Measurements from ENCODE around the gene TTF1. TPM values are rescaled to one million over a fixed set of nuclear protein-coding genes. Genes with fewer than 3 reads are reported as not detected.

Gene TTF1
- total RNA-seq, 1 experiment from 2014 or later = 23.8 TPM

DNA sequence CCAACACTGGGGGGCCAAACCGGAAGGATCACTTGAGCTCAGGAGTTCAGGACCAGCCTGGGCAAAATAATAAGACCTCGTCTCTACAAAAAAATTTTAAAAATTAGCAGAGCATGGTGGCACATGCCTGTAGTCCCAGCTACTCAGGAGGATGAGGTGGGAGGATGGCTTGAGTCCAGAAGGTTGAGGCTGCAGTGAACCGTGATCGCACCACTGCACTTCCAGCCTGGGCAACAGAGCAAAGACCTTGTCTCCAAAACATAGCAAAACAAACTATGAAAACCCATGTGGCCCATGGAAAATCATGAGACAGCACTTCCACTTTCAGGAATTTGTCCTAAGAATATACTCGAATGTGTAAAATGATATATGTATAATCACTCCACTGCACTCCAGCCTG lies 58.0 kb downstream of the TTF1 start:
- no peak overlapping the region for H3K4me3 Mint-ChIP-seq
- TF ChIP-seq, protein P1, sequence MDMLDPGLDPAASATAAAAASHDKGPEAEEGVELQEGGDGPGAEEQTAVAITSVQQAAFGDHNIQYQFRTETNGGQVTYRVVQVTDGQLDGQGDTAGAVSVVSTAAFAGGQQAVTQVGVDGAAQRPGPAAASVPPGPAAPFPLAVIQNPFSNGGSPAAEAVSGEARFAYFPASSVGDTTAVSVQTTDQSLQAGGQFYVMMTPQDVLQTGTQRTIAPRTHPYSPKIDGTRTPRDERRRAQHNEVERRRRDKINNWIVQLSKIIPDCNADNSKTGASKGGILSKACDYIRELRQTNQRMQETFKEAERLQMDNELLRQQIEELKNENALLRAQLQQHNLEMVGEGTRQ (CRISPR knock-in tag; IDR thresholded peaks at IDR 0.05) = no peak
- TF ChIP-seq ZNF121 (CRISPR knock-in tag; IDR thresholded peaks at IDR 0.05) (no peak), ZBTB21 (CRISPR knock-in tag; IDR thresholded peaks at IDR 0.05; ENCODE audit: borderline replicate concordance) (no peak), NR1H2 (CRISPR knock-in tag; IDR thresholded peaks at IDR 0.05) (no peak), FOXJ3 (CRISPR knock-in tag; IDR thresholded peaks at IDR 0.05; ENCODE audit: borderline replicate concordance) (no peak), PRRX2 (CRISPR knock-in tag; IDR thresholded peaks at IDR 0.05) (no peak), FOXP1 (CRISPR knock-in tag; IDR thresholded peaks at IDR 0.05; ENCODE audit: borderline replicate concordance) (no peak), TCF7 (CRISPR knock-in tag; IDR thresholded peaks at IDR 0.05; ENCODE audit: low read depth) (no peak)
- TF ChIP-seq, protein P2, sequence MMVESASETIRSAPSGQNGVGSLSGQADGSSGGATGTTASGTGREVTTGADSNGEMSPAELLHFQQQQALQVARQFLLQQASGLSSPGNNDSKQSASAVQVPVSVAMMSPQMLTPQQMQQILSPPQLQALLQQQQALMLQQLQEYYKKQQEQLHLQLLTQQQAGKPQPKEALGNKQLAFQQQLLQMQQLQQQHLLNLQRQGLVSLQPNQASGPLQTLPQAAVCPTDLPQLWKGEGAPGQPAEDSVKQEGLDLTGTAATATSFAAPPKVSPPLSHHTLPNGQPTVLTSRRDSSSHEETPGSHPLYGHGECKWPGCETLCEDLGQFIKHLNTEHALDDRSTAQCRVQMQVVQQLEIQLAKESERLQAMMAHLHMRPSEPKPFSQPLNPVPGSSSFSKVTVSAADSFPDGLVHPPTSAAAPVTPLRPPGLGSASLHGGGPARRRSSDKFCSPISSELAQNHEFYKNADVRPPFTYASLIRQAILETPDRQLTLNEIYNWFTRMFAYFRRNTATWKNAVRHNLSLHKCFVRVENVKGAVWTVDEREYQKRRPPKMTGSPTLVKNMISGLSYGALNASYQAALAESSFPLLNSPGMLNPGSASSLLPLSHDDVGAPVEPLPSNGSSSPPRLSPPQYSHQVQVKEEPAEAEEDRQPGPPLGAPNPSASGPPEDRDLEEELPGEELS (CRISPR knock-in tag; IDR thresholded peaks at IDR 0.05) = no peak
- TF ChIP-seq, protein P3, sequence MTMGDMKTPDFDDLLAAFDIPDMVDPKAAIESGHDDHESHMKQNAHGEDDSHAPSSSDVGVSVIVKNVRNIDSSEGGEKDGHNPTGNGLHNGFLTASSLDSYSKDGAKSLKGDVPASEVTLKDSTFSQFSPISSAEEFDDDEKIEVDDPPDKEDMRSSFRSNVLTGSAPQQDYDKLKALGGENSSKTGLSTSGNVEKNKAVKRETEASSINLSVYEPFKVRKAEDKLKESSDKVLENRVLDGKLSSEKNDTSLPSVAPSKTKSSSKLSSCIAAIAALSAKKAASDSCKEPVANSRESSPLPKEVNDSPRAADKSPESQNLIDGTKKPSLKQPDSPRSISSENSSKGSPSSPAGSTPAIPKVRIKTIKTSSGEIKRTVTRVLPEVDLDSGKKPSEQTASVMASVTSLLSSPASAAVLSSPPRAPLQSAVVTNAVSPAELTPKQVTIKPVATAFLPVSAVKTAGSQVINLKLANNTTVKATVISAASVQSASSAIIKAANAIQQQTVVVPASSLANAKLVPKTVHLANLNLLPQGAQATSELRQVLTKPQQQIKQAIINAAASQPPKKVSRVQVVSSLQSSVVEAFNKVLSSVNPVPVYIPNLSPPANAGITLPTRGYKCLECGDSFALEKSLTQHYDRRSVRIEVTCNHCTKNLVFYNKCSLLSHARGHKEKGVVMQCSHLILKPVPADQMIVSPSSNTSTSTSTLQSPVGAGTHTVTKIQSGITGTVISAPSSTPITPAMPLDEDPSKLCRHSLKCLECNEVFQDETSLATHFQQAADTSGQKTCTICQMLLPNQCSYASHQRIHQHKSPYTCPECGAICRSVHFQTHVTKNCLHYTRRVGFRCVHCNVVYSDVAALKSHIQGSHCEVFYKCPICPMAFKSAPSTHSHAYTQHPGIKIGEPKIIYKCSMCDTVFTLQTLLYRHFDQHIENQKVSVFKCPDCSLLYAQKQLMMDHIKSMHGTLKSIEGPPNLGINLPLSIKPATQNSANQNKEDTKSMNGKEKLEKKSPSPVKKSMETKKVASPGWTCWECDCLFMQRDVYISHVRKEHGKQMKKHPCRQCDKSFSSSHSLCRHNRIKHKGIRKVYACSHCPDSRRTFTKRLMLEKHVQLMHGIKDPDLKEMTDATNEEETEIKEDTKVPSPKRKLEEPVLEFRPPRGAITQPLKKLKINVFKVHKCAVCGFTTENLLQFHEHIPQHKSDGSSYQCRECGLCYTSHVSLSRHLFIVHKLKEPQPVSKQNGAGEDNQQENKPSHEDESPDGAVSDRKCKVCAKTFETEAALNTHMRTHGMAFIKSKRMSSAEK (CRISPR knock-in tag; IDR thresholded peaks at IDR 0.05; ENCODE audit: borderline replicate concordance) = no peak
- TF ChIP-seq, protein P4, sequence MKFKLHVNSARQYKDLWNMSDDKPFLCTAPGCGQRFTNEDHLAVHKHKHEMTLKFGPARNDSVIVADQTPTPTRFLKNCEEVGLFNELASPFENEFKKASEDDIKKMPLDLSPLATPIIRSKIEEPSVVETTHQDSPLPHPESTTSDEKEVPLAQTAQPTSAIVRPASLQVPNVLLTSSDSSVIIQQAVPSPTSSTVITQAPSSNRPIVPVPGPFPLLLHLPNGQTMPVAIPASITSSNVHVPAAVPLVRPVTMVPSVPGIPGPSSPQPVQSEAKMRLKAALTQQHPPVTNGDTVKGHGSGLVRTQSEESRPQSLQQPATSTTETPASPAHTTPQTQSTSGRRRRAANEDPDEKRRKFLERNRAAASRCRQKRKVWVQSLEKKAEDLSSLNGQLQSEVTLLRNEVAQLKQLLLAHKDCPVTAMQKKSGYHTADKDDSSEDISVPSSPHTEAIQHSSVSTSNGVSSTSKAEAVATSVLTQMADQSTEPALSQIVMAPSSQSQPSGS (CRISPR knock-in tag; IDR thresholded peaks at IDR 0.05; ENCODE audit: borderline replicate concordance, low read depth) = no peak
- ATAC-seq = no peak
- H3K27me3 Mint-ChIP-seq (ENCODE audit: low read depth) = no peaks in the 10 kb centered on the region
- H3K4me1 Mint-ChIP-seq = peaks cover 11% of the 10 kb centered on the region
- no peak for DNase-seq (ENCODE audit: low spot score)
- CTCF ChIA-PET = no interaction called here
- no peak overlapping the region for H3K27ac Mint-ChIP-seq
- H3K9me3 Mint-ChIP-seq = no peaks in the 10 kb centered on the region
- POLR2A ChIA-PET = no interaction called here
- peaks cover 66% of the 10 kb centered on the region for H3K36me3 Mint-ChIP-seq

DNA sequence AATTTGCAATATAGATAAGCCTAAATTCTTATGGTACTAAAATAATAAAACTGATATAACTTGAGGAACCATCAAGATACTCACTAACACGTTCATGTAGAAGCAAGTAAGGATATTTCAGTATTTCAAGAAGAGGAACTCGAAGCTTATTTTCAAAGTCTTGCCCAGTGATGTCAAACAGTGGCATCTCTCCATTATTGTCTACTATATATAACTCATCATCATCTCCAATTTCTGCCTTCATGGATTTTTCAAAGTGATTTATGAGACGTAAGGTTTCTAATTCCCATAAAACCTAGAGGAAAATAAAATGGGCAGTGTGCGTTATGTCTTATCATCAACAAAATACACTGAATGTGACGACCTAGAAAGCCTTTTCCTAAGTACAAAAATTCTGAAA lies 60.5 kb downstream of the TTF1 start:
- no peak for ATAC-seq
- Mint-ChIP-seq H3K27ac (no peak overlapping the region), H3K4me1 (no peaks in the 10 kb centered on the region), H3K36me3 (peaks cover 65% of the 10 kb centered on the region), H3K9me3 (no peaks in the 10 kb centered on the region), H3K27me3 (ENCODE audit: low read depth) (no peaks in the 10 kb centered on the region), H3K4me3 (no peak overlapping the region)
- TF ChIP-seq ZNF121 (CRISPR knock-in tag; IDR thresholded peaks at IDR 0.05) = no peak
- TF ChIP-seq OVOL2 (CRISPR knock-in tag; IDR thresholded peaks at IDR 0.05; ENCODE audit: borderline replicate concordance) = no peak
- no peak for TF ChIP-seq RORB (CRISPR knock-in tag; IDR thresholded peaks at IDR 0.05)
- ChIA-PET CTCF (no interaction called here), POLR2A (no interaction called here)
- DNase-seq (ENCODE audit: low spot score) = no peak

DNA sequence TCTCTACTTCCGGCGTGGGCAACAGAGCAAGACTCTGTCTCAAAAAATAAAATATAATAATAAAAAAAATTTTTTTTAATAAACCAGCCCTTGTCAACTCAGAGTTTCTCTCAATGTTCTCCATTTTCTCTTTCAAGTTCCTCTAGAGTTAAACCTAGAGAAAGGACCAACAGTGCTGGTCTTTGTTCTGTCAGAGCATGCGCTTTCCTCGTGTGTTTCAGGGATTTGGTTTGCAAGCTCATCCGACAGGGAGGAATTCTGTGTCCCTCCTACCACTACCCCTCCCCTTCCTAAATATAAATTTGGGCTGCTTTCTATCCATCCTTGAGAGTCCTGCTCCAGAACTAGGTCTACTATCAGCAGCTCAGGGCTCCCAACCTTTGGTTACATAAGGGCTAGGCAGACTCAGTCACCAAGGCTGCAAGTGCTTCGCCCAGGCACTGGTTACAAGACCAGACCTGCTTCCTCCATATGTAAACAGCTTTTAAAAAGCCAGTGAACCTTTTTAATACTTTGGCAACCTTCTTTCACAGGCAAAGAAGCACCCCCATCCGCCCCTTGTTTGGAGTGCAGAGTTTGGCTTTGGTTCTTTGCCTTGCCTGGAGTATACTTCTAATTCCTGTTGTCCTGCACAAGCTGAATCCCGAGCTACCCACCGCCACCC lies 65.3 kb downstream of the TTF1 start:
- DNase-seq (ENCODE audit: low spot score) (no peak), ATAC-seq (no peak)
- Mint-ChIP-seq H3K27ac (no peak overlapping the region), H3K4me1 (no peaks in the 10 kb centered on the region), H3K27me3 (ENCODE audit: low read depth) (no peaks in the 10 kb centered on the region), H3K36me3 (peaks cover 73% of the 10 kb centered on the region), H3K4me3 (no peak overlapping the region), H3K9me3 (no peaks in the 10 kb centered on the region)
- TF ChIP-seq ETV6 (CRISPR knock-in tag; IDR thresholded peaks at IDR 0.05) = no peak
- TF ChIP-seq, protein P4 (CRISPR knock-in tag; IDR thresholded peaks at IDR 0.05; ENCODE audit: borderline replicate concordance, low read depth) = no peak
- POLR2A ChIA-PET = no interaction called here
- CTCF ChIA-PET = no interaction called here

Data from WTC11 (cell line).